ENCODE measurements around the gene KATNAL1.
"Not testable (repeated sequence)": the region's sequence is repeated elsewhere in the genome, so short reads cannot be mapped to it uniquely, and the experiment has no call there.

The KATNAL1 gene

GRCh38 chr13:30290812-30291436 lies 16.4 kb downstream of the KATNAL1 start:
- no peak for DNase-seq

GRCh38 chr13:30289533-30289932 lies 17.8 kb downstream of the KATNAL1 start:
- DNase-seq = no peak

GRCh38 chr13:30286059-30286458 lies 21.3 kb downstream of the KATNAL1 start:
- not testable (repeated sequence) for DNase-seq

- no peak for DNase-seq
Observed at GRCh38 chr13:30276178-30276577, 31.2 kb downstream of the KATNAL1 start.

- DNase-seq = no peak
Observed at GRCh38 chr13:30274083-30274482, 33.3 kb downstream of the KATNAL1 start.

- not testable (repeated sequence) for DNase-seq
Observed at GRCh38 chr13:30270035-30270434, 37.3 kb downstream of the KATNAL1 start.

- no peak for DNase-seq
Observed at GRCh38 chr13:30268673-30269072, 38.7 kb downstream of the KATNAL1 start.

- DNase-seq = no peak
Observed at GRCh38 chr13:30266756-30267155, 40.6 kb downstream of the KATNAL1 start.

- not testable (repeated sequence) for DNase-seq
Observed at GRCh38 chr13:30259149-30259733, 48.1 kb downstream of the KATNAL1 start.

GRCh38 chr13:30257468-30258099 lies 49.8 kb downstream of the KATNAL1 start:
- DNase-seq = no peak

GRCh38 chr13:30256713-30257467 lies 50.5 kb downstream of the KATNAL1 start:
- DNase-seq = peak; percentile 12 to 14

GRCh38 chr13:30255696-30256095 lies 51.7 kb downstream of the KATNAL1 start:
- peak; percentile 47 to 53 for DNase-seq

- no peak for DNase-seq
Observed at GRCh38 chr13:30253830-30254229, 53.5 kb downstream of the KATNAL1 start.

- DNase-seq = no peak
Observed at GRCh38 chr13:30247406-30247805, 59.9 kb downstream of the KATNAL1 start.

GRCh38 chr13:30241532-30241931 lies 65.8 kb downstream of the KATNAL1 start:
- no peak for DNase-seq

GRCh38 chr13:30240608-30241007 lies 66.7 kb downstream of the KATNAL1 start:
- DNase-seq = no peak

- DNase-seq = no peak
Observed at GRCh38 chr13:30235216-30235615, 72.1 kb downstream of the KATNAL1 start.

GRCh38 chr13:30234619-30235162 lies 72.7 kb downstream of the KATNAL1 start:
- DNase-seq = no peak

GRCh38 chr13:30224732-30225131 lies 82.6 kb downstream of the KATNAL1 start:
- DNase-seq = no peak

- DNase-seq = no peak
Observed at GRCh38 chr13:30222254-30222653, 85.1 kb downstream of the KATNAL1 start.

- DNase-seq = no peak
Observed at GRCh38 chr13:30216111-30216510, 91.2 kb downstream of the KATNAL1 start.

- no peak for DNase-seq
Observed at GRCh38 chr13:30212256-30212655, 95.1 kb downstream of the KATNAL1 start.

- DNase-seq = no peak
Observed at GRCh38 chr13:30211745-30212144, 95.6 kb downstream of the KATNAL1 start.
